OCI-LY1 (cell line): Measurements from ENCODE around the gene OASL.

Experiments used
- EZH2 ChIP-seq: fragments of 200-600 bp; sonication (generic), shearing (Covaris generic); IDR thresholded peaks from 2 replicates; pipeline ENCODE4 v1.8.0; 2017; ENCODE audit warnings: borderline replicate concordance, mixed run types, mild to moderate bottlenecking, antibody characterized with exemption, low read length, moderate library complexity, mixed read lengths
- TF ChIP-seq, protein P1 (sequence below): fragments of 200-600 bp; sonication (generic), shearing (Covaris generic); IDR thresholded peaks from 2 replicates; pipeline ENCODE4 v1.5.1; 2017; ENCODE audit warnings: mild to moderate bottlenecking, antibody characterized with exemption, low read length, moderate library complexity, mixed read lengths

DNA sequence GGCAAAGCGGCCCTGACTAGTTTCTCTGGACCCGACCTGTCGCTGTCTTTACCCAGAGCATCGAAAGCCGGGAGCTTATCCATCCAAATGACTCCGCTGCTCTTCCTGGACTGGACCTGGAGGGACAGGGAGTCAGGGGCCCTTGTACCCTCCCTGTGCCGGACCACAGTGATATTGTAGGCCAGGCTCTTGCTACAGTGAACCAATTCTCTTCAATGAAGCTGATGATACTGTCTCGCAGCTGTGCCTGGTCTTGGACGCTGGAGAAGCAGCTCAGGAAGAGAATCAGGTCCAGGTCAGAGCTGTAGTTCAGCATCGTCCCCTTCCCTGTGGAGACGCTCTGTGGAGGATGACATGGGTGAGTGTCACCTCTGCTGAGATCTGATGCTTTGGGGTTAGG is 14.7 kb upstream of the OASL start:
- TF ChIP-seq, protein P1, sequence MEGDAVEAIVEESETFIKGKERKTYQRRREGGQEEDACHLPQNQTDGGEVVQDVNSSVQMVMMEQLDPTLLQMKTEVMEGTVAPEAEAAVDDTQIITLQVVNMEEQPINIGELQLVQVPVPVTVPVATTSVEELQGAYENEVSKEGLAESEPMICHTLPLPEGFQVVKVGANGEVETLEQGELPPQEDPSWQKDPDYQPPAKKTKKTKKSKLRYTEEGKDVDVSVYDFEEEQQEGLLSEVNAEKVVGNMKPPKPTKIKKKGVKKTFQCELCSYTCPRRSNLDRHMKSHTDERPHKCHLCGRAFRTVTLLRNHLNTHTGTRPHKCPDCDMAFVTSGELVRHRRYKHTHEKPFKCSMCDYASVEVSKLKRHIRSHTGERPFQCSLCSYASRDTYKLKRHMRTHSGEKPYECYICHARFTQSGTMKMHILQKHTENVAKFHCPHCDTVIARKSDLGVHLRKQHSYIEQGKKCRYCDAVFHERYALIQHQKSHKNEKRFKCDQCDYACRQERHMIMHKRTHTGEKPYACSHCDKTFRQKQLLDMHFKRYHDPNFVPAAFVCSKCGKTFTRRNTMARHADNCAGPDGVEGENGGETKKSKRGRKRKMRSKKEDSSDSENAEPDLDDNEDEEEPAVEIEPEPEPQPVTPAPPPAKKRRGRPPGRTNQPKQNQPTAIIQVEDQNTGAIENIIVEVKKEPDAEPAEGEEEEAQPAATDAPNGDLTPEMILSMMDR = no peak
- TF ChIP-seq EZH2 = no peak
